Brain microvascular endothelial cell (primary cell): ENCODE measurements around the gene LAGE3.
A peak's percentile ranks its signal among the peaks of the same experiment; 100 is the strongest.

Experiments used
- DNase-seq: peaks from one replicate; pipeline ENCODE4 v3.0.0-alpha.2; 2020
- H3K27ac ChIP-seq: fragments of 250-450 bp; sonication (Bioruptor Pico); 2 replicates; pipeline ENCODE4 v1.5.1; 2020; ENCODE audit warnings: mild to moderate bottlenecking, moderate library complexity
- H3K27me3 ChIP-seq: fragments of 250-450 bp; sonication (Bioruptor Pico); replicated peaks from 2 replicates; pipeline ENCODE4 v1.5.1; 2020; ENCODE audit warnings: mild to moderate bottlenecking
- H3K36me3 ChIP-seq: fragments of 250-450 bp; sonication (Bioruptor Pico); replicated peaks from 2 replicates; pipeline ENCODE4 v1.5.1; 2020; ENCODE audit warnings: mild to moderate bottlenecking
- H3K4me3 ChIP-seq: 2 replicates; pipeline ENCODE4 v1.5.1; 2011; ENCODE audit warnings: low read depth, mild to moderate bottlenecking, control low read depth, low read length, moderate library complexity
- in situ Hi-C: cut with HindIII; loops from 2 replicates; pipeline ENCODE4 v1.10.0; 2017; ENCODE audit warnings: low sequenced_read_pairs, low pct_ligation_motif_present
- TF ChIP-seq, protein P1 (sequence below): IDR thresholded peaks from 2 replicates; pipeline ENCODE4 v1.5.1; 2011; ENCODE audit warnings: low read depth, mild to moderate bottlenecking, moderate library complexity, low read length, control low read depth, inconsistent platforms; ENCODE audit errors: missing control alignments

Gene LAGE3

DNA sequence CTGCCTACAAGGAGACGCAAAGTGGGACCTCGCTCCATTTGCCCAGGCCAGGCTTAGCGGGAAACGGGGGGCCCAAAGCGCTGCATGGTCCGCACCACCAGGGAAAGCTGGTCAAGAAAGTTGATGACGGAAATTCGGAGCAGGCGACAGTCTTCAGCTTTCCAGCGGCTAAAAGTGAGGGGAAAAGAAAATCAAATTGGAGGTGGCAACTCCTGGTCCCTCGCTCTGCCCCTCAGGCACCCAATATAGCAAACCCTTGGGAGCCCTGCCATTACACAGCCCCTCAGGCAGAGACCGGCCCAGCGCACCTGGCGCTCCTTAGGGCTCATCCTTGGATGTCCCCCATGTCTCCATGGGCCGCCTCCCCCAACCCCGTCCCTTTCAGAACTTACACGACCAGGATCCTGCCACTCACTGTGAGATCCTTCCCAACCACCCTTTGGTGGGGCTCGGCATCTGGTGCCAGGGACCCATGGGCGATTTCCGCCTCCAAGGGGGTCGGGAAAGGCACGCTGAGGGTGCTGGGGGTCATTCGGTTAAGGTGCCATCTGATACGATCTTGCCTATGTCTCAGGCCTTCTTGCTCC is 1.1 kb downstream of the LAGE3 start:
- in situ Hi-C loops, result no loop called here
- Histone ChIP-seq H3K27me3 (no peaks in the 10 kb centered on the region), H3K4me3 (peak overlapping the region; percentile 51), H3K36me3 (peaks cover 3% of the 10 kb centered on the region), H3K27ac (no peak overlapping the region)
- DNase-seq, result no peak
- TF ChIP-seq, protein P1, sequence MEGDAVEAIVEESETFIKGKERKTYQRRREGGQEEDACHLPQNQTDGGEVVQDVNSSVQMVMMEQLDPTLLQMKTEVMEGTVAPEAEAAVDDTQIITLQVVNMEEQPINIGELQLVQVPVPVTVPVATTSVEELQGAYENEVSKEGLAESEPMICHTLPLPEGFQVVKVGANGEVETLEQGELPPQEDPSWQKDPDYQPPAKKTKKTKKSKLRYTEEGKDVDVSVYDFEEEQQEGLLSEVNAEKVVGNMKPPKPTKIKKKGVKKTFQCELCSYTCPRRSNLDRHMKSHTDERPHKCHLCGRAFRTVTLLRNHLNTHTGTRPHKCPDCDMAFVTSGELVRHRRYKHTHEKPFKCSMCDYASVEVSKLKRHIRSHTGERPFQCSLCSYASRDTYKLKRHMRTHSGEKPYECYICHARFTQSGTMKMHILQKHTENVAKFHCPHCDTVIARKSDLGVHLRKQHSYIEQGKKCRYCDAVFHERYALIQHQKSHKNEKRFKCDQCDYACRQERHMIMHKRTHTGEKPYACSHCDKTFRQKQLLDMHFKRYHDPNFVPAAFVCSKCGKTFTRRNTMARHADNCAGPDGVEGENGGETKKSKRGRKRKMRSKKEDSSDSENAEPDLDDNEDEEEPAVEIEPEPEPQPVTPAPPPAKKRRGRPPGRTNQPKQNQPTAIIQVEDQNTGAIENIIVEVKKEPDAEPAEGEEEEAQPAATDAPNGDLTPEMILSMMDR, result no peak

DNA sequence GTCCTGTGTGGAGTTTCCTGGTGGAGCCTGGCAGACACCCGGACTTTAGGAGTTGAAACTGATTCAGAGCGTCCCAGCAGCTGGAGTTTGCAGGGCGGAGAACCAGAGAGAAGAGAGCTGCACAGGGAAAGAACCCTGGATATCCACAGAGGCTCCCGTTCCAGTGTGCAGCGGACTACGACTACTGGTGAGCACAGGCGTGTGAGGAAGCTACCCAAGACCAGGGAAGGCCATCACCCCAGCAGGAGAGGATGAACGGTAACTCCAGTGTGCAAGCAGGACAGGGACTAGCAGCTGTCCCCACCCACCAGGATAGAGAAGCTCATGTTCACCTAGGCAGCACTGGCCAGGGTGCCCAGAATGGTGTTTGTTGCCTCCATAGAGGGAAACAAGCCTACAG is 2.3 kb downstream of the LAGE3 start:
- Histone ChIP-seq H3K27ac (no peak overlapping the region), H3K36me3 (peaks cover 4% of the 10 kb centered on the region), H3K27me3 (no peaks in the 10 kb centered on the region), H3K4me3 (no peak overlapping the region)
- in situ Hi-C loops, result no loop called here
- TF ChIP-seq, protein P1, result no peak
- DNase-seq, result no peak

DNA sequence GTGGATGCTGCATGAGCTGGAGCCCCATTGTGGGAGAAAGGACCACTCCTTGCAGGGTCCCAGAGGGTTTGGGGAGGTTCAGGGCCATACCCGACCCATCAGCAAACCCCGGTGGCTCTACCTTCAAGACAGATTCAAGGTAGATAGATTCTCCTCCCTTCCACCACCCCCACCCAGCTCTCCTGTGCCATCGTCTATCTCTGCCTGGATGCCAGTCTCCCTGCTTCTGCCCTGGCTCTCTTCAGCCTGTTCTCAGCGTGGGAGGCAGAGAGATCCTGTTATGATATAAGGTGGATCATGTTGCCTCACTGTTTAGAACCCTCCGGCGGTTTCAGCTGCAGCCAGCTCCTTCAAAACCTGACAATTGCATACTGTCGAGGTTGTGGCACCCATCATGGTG is 5.4 kb downstream of the LAGE3 start:
- Histone ChIP-seq H3K27me3 (no peaks in the 10 kb centered on the region), H3K36me3 (peaks cover 10% of the 10 kb centered on the region), H3K4me3 (no peak overlapping the region), H3K27ac (no peak overlapping the region)
- TF ChIP-seq, protein P1, result no peak
- DNase-seq, result no peak
- in situ Hi-C loops, result no loop called here

DNA sequence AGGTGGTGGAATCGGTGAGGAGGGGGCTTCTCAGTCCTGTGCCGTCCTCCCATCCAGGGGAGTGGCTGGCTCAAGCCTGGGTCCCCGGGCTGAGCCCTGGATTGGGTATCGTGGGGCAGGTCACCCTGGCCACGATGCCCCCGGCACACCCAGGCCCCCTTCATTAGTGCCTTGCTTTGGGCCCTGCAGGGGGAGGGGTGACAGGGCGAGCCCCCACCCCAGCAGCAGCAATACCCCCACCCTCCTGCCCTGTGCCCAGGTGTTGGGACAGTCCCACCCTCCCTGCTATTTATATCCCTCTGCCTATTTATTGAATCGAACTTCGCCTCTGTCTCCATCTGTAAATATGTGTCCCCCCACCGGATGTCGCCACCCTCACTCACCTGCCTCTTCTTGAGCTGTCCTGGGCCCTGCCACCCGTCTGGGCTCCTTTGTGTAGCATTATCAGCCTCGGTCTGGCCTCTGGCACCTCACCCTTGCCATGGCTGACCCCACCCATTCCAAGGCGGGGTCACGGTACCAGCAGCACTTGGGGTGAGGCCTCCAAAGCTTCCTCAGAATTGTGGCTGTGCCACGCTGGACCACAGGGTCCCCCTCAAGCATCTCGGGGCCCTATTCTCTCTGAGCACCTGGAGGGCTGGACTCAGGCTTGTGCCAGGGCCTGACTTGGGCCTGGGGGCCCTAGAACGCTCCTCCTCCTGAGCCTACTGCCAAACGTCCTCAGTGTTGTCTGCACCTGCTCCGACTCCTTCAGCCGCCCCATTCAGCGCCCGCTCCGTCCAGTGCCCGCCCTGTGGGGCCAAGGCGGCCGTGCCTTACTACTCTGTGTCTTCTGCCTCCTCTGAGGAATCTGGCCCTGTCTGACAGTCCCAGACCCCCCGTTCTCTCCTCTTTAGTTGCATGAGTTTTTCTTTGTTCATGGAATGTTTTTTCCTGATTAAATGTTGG is 6.1 kb downstream of the LAGE3 start:
- in situ Hi-C loops, result no loop called here
- no peak overlapping the region for H3K27ac ChIP-seq
- TF ChIP-seq, protein P1, result no peak
- H3K36me3 ChIP-seq, result peaks cover 10% of the 10 kb centered on the region
- H3K4me3 ChIP-seq, result no peak overlapping the region
- no peak for DNase-seq
- H3K27me3 ChIP-seq, result no peaks in the 10 kb centered on the region

DNA sequence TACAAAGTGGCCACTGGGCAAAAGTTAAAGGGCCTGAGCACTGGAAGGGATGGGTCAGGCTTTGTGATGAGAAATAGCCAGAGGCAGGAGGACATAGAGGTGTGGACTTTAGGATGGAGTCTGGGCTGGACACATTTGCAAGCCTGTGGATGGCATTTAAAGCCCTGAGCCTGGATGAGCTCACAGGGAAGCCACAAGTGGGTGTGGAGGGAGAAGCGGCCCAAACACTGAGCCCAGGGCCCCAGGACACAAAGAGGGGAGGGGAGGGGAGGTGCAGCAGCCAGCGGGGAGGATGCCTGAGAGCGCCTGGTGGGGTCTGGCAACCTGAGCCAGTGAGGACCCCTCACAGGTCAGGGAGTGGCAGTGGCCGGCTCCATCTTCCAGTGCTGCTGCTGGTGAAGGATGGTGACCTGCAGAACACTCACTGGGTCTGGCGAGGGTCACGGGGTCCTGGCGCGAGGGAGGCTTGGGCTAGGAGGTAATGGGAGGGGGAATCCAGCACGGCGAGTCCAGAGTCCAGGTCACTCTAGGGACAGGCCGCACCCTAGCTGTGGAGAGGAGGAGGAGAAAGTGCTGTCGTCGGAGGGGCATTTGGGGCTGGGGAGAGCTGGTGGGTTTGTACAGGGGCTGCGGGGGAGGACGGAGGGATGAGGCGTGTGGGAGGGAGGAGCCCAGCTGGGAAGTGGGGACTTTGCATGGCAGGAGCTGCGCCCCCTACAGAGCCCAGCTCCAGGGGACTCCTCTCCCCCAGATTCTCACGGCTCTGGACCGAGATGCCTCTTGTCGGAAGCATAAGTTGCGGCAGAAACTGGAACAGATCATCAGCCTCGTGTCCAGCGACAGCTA is 7.0 kb downstream of the LAGE3 start:
- Histone ChIP-seq H3K27me3 (no peaks in the 10 kb centered on the region), H3K4me3 (no peak overlapping the region), H3K36me3 (peaks cover 10% of the 10 kb centered on the region), H3K27ac (no peak overlapping the region)
- DNase-seq, result no peak
- in situ Hi-C loops, result no loop called here
- TF ChIP-seq, protein P1, result no peak
